WTC11 (cell line): Measurements from ENCODE around the gene TRAPPC10. TPM values are rescaled to one million over a fixed set of nuclear protein-coding genes. Genes with fewer than 3 reads are reported as not detected.

Experiments used
- ATAC-seq: fragments of 200-7000 bp; cut with Tn5 transposase; 2 replicates; pipeline ENCODE4 v1.10.0; 2021; ENCODE audit warnings: mild to moderate bottlenecking, moderate library complexity
- CTCF ChIA-PET: fragments of 300-600 bp; sonication (Branson Sonifier 250); formaldehyde crosslinking; loops from one replicate; lab custom pipeline; 2021; ENCODE audit warnings: antibody characterized with exemption; lab: Charles Lee
- POLR2A ChIA-PET: fragments of 350-600 bp; sonication (Branson Sonifier 250); formaldehyde crosslinking; loops from one replicate; lab custom pipeline; 2021; ENCODE audit warnings: antibody characterized with exemption; lab: Charles Lee
- DNase-seq: peaks from one replicate; pipeline ENCODE4 v3.0.0; 2021; ENCODE audit warnings: low spot score
- H3K27ac Mint-ChIP-seq: 2 replicates; pipeline ENCODE4 v1.8.0; 2021; ENCODE audit warnings: mixed read lengths
- H3K27me3 Mint-ChIP-seq: 2 replicates; pipeline ENCODE4 v1.8.0; 2021; ENCODE audit warnings: low read depth, mild to moderate bottlenecking, moderate library complexity, mixed read lengths
- H3K36me3 Mint-ChIP-seq: 2 replicates; pipeline ENCODE4 v1.8.0; 2021; ENCODE audit warnings: mixed read lengths
- H3K4me1 Mint-ChIP-seq: 2 replicates; pipeline ENCODE4 v1.8.0; 2022; ENCODE audit warnings: mixed read lengths
- H3K4me3 Mint-ChIP-seq: 2 replicates; pipeline ENCODE4 v1.8.0; 2021; ENCODE audit warnings: mild to moderate bottlenecking, moderate library complexity, mixed read lengths
- H3K9me3 Mint-ChIP-seq: 2 replicates; pipeline ENCODE4 v1.8.0; 2021; ENCODE audit warnings: mixed read lengths
- AFF4 ChIP-seq: sonication (generic); formaldehyde crosslinking; IDR thresholded peaks from 2 replicates; pipeline ENCODE4 v1.8.1; 2023; ENCODE audit warnings: mild to moderate bottlenecking, missing genetic modification reagents, borderline replicate concordance
- ATF1 ChIP-seq: sonication (generic); formaldehyde crosslinking; IDR thresholded peaks from 2 replicates; pipeline ENCODE4 v1.8.1; 2023; ENCODE audit warnings: mild to moderate bottlenecking, moderate library complexity, missing genetic modification reagents
- CDX4 ChIP-seq: fragments of 250-450 bp; sonication (Bioruptor Pico); IDR thresholded peaks from 2 replicates; pipeline ENCODE4 v1.9.0; 2021; ENCODE audit warnings: moderate library complexity, mild to moderate bottlenecking, inconsistent platforms, borderline replicate concordance
- ELF4 ChIP-seq: sonication (generic); formaldehyde crosslinking; IDR thresholded peaks from 2 replicates; pipeline ENCODE4 v1.8.1; 2022; ENCODE audit warnings: low read depth, mild to moderate bottlenecking, moderate library complexity, missing genetic modification reagents
- ESRRA ChIP-seq: sonication (generic); formaldehyde crosslinking; IDR thresholded peaks from 2 replicates; pipeline ENCODE4 v1.8.1; 2022; ENCODE audit warnings: mild to moderate bottlenecking, missing genetic modification reagents, borderline replicate concordance
- ETV6 ChIP-seq: sonication (generic); formaldehyde crosslinking; IDR thresholded peaks from 2 replicates; pipeline ENCODE4 v1.8.1; 2022; ENCODE audit warnings: mild to moderate bottlenecking, missing genetic modification reagents
- FOXP4 ChIP-seq: sonication (generic); formaldehyde crosslinking; IDR thresholded peaks from 2 replicates; pipeline ENCODE4 v1.8.0; 2022; ENCODE audit warnings: mild to moderate bottlenecking, missing genetic modification reagents
- JAZF1 ChIP-seq: fragments of 250-450 bp; sonication (Bioruptor Pico); IDR thresholded peaks from 2 replicates; pipeline ENCODE4 v1.9.0; 2021; ENCODE audit warnings: moderate library complexity, mild to moderate bottlenecking, inconsistent platforms
- NR1H2 ChIP-seq: sonication (generic); formaldehyde crosslinking; IDR thresholded peaks from 2 replicates; pipeline ENCODE4 v1.9.0; 2021; ENCODE audit warnings: mild to moderate bottlenecking, moderate library complexity, missing genetic modification reagents
- PRDM15 ChIP-seq: sonication (generic); formaldehyde crosslinking; IDR thresholded peaks from 2 replicates; pipeline ENCODE4 v1.8.0; 2022; ENCODE audit warnings: missing genetic modification reagents
- SP1 ChIP-seq: sonication (generic); formaldehyde crosslinking; conservative IDR thresholded peaks from 2 replicates; pipeline ENCODE4 v1.8.1; 2022; ENCODE audit warnings: missing genetic modification reagents
- TEAD1 ChIP-seq: sonication (generic); formaldehyde crosslinking; IDR thresholded peaks from 2 replicates; pipeline ENCODE4 v1.8.0; 2022; ENCODE audit warnings: mild to moderate bottlenecking, missing genetic modification reagents
- TP53 ChIP-seq: sonication (generic); formaldehyde crosslinking; IDR thresholded peaks from 2 replicates; pipeline ENCODE4 v1.8.1; 2023; ENCODE audit warnings: mild to moderate bottlenecking, missing genetic modification reagents
- USF1 ChIP-seq: sonication (generic); formaldehyde crosslinking; IDR thresholded peaks from 2 replicates; pipeline ENCODE4 v1.8.0; 2022; ENCODE audit warnings: mild to moderate bottlenecking, missing genetic modification reagents
- ZNF281 ChIP-seq: sonication (generic); formaldehyde crosslinking; IDR thresholded peaks from 2 replicates; pipeline ENCODE4 v1.8.0; 2023; ENCODE audit warnings: mild to moderate bottlenecking, missing genetic modification reagents
- ZNF317 ChIP-seq: sonication (generic); formaldehyde crosslinking; IDR thresholded peaks from 2 replicates; pipeline ENCODE4 v1.8.1; 2023; ENCODE audit warnings: low read depth, mild to moderate bottlenecking, moderate library complexity, missing genetic modification reagents, borderline replicate concordance
- ZSCAN18 ChIP-seq: fragments of 250-450 bp; sonication (Bioruptor Pico); IDR thresholded peaks from 2 replicates; pipeline ENCODE4 v2.1.2; 2022; ENCODE audit warnings: mild to moderate bottlenecking, moderate library complexity
- total RNA-seq: library from RNA; stranded (reverse); gene quantifications from 3 replicates; pipeline ENCODE4 v1.2.3, GENCODE V29; 2021

TRAPPC10 gene
- total RNA-seq, 1 experiment from 2014 or later = 34.5 TPM

GRCh38 chr21:44085491-44086321 is 73.6 kb downstream of the TRAPPC10 start (continued):
- TF ChIP-seq PRDM15 (CRISPR knock-in tag) (no peak), TP53 (CRISPR knock-in tag) (no peak), ZNF317 (CRISPR knock-in tag) (no peak), JAZF1 (no peak)
- TF ChIP-seq, all 79 proteins: peak for 0

GRCh38 chr21:44086636-44087425 is 74.7 kb downstream of the TRAPPC10 start:
- no peaks in the 10 kb centered on the region for H3K4me1 Mint-ChIP-seq
- ChIA-PET CTCF (no interaction called here), POLR2A (no interaction called here)
- H3K9me3 Mint-ChIP-seq = no peaks in the 10 kb centered on the region
- ATAC-seq (no peak), DNase-seq (no peak)
- no peaks in the 10 kb centered on the region for H3K27me3 Mint-ChIP-seq
- H3K36me3 Mint-ChIP-seq = peaks cover 45% of the 10 kb centered on the region
- no peak overlapping the region for H3K27ac Mint-ChIP-seq
- no peak overlapping the region for H3K4me3 Mint-ChIP-seq
- no peak for TF ChIP-seq ZNF281 (CRISPR knock-in tag)
- no peak for TF ChIP-seq NR1H2 (CRISPR knock-in tag)
- no peak for TF ChIP-seq ETV6 (CRISPR knock-in tag)
- TF ChIP-seq AFF4 (CRISPR knock-in tag) = no peak
- TF ChIP-seq FOXP4 = no peak
- no peak for TF ChIP-seq ATF1 (CRISPR knock-in tag)
- TF ChIP-seq ESRRA = no peak
- TF ChIP-seq SP1 (CRISPR knock-in tag) = no peak
- no peak for TF ChIP-seq ZSCAN18 (CRISPR knock-in tag)
- no peak for TF ChIP-seq TEAD1 (CRISPR knock-in tag)
- no peak for TF ChIP-seq USF1 (CRISPR knock-in tag)
- no peak for TF ChIP-seq CDX4 (CRISPR knock-in tag)
- TF ChIP-seq ELF4 (CRISPR knock-in tag) = no peak
